Osteocyte (in vitro differentiated cells): Measurements from ENCODE around the gene IRX4. TPM values are rescaled to one million over a fixed set of nuclear protein-coding genes. Genes with fewer than 3 reads are reported as not detected.

Experiments used
- DNase-seq: peaks from one replicate; pipeline ENCODE4 v3.0.0; 2021; ENCODE audit warnings: mixed read lengths; ENCODE audit not compliant: unreplicated experiment; ENCODE audit errors: extremely low spot score
- H3K27ac Mint-ChIP-seq: one replicate; pipeline ENCODE4 v1.8.0; 2021; ENCODE audit warnings: mild to moderate bottlenecking, mixed read lengths; ENCODE audit not compliant: unreplicated experiment
- H3K27me3 Mint-ChIP-seq: one replicate; pipeline ENCODE4 v1.8.0; 2021; ENCODE audit warnings: mixed read lengths; ENCODE audit not compliant: unreplicated experiment
- H3K36me3 Mint-ChIP-seq: one replicate; pipeline ENCODE4 v1.8.0; 2021; ENCODE audit warnings: mixed read lengths; ENCODE audit not compliant: unreplicated experiment
- H3K4me1 Mint-ChIP-seq: one replicate; pipeline ENCODE4 v1.8.0; 2021; ENCODE audit warnings: mixed read lengths; ENCODE audit not compliant: unreplicated experiment
- H3K4me3 Mint-ChIP-seq: one replicate; pipeline ENCODE4 v1.8.0; 2021; ENCODE audit warnings: mild to moderate bottlenecking, moderate library complexity, mixed read lengths; ENCODE audit not compliant: unreplicated experiment
- H3K9me3 Mint-ChIP-seq: one replicate; pipeline ENCODE4 v1.8.0; 2021; ENCODE audit warnings: mixed read lengths; ENCODE audit not compliant: unreplicated experiment
- total RNA-seq: library from RNA; stranded (reverse); gene quantifications from 2 replicates; pipeline ENCODE4 v1.2.1, GENCODE V29; 2021
- TF ChIP-seq, protein P1 (sequence below): fragments of 200-600 bp; sonication (generic); IDR thresholded peaks from 2 replicates; pipeline ENCODE4 v1.5.0; 2021; ENCODE audit warnings: antibody characterized with exemption, mild to moderate bottlenecking, moderate library complexity

Gene IRX4
- total RNA-seq, 1 donor from 2014 or later = not detected

DNA sequence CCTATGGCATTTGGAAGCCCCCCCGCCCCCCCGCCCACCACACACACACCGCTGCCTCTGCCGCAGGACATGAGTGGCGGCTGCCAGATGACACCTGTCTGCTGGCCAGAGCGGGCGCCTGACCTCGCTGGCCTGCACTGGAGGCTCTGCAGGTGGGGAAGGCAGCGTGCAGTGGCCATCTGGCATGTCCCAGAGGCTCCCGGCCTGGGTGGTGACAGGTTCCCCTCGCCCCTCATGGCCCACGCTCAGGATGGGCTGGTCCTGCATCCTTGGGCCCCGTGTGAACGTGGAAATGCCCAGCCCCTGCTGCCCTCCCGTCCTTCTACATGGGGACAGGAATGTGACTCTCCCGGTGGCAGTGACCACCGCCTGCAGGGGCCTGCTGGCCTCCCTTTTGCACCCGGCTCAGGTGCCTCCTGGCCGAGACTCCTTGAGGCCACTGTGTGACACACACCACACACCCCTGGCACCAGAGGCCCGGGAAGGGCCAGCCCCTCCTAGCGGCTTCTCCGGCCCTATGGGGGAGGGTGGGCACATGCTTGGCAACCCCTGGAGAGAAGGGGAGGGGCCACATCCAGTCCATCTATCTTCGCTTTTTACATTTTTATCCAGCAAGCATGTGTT lies 30.3 kb downstream of the IRX4 start:
- no peak for DNase-seq
- H3K36me3 Mint-ChIP-seq = no peaks in the 10 kb centered on the region
- TF ChIP-seq, protein P1, sequence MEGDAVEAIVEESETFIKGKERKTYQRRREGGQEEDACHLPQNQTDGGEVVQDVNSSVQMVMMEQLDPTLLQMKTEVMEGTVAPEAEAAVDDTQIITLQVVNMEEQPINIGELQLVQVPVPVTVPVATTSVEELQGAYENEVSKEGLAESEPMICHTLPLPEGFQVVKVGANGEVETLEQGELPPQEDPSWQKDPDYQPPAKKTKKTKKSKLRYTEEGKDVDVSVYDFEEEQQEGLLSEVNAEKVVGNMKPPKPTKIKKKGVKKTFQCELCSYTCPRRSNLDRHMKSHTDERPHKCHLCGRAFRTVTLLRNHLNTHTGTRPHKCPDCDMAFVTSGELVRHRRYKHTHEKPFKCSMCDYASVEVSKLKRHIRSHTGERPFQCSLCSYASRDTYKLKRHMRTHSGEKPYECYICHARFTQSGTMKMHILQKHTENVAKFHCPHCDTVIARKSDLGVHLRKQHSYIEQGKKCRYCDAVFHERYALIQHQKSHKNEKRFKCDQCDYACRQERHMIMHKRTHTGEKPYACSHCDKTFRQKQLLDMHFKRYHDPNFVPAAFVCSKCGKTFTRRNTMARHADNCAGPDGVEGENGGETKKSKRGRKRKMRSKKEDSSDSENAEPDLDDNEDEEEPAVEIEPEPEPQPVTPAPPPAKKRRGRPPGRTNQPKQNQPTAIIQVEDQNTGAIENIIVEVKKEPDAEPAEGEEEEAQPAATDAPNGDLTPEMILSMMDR = no peak
- H3K4me3 Mint-ChIP-seq = no peak overlapping the region
- peaks cover 12% of the 10 kb centered on the region for H3K27me3 Mint-ChIP-seq
- H3K9me3 Mint-ChIP-seq = no peaks in the 10 kb centered on the region
- H3K4me1 Mint-ChIP-seq = no peaks in the 10 kb centered on the region
- no peak overlapping the region for H3K27ac Mint-ChIP-seq

DNA sequence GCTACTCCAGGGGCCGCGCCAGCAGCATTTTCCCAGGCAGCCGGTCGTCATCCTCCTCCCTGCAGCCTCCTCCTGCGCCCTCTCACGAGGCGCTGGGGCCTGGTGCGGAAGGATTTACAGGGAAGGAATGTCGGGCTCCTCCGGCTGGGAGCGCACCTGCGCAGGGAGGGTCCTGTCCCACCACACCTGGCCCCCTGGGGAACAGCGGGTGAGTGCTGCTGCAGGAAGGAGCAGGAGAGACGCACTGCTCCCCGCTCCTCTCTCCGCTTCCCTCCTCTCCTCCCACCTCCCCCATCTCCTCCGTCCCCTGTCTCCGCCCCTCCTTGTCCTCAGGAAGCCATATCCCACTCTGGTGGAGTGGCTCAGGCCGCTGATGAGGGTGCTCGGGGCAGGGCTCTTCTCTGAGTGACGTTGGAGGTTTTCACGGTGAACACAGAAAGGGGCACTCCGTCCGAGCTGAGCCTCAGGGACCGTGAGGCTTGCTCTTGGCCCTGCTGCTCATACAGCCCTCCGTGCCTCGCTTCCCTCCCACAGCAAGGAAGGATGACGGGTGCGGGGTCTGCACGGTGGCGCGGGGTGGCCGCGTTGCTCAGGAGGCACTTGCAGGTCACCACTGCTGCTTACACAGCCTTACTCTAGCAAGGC lies 31.3 kb downstream of the IRX4 start:
- no peak overlapping the region for H3K4me3 Mint-ChIP-seq
- no peaks in the 10 kb centered on the region for H3K9me3 Mint-ChIP-seq
- H3K4me1 Mint-ChIP-seq = no peaks in the 10 kb centered on the region
- peaks cover 12% of the 10 kb centered on the region for H3K27me3 Mint-ChIP-seq
- H3K27ac Mint-ChIP-seq = no peak overlapping the region
- TF ChIP-seq, protein P1 = no peak
- H3K36me3 Mint-ChIP-seq = no peaks in the 10 kb centered on the region
- no peak for DNase-seq

DNA sequence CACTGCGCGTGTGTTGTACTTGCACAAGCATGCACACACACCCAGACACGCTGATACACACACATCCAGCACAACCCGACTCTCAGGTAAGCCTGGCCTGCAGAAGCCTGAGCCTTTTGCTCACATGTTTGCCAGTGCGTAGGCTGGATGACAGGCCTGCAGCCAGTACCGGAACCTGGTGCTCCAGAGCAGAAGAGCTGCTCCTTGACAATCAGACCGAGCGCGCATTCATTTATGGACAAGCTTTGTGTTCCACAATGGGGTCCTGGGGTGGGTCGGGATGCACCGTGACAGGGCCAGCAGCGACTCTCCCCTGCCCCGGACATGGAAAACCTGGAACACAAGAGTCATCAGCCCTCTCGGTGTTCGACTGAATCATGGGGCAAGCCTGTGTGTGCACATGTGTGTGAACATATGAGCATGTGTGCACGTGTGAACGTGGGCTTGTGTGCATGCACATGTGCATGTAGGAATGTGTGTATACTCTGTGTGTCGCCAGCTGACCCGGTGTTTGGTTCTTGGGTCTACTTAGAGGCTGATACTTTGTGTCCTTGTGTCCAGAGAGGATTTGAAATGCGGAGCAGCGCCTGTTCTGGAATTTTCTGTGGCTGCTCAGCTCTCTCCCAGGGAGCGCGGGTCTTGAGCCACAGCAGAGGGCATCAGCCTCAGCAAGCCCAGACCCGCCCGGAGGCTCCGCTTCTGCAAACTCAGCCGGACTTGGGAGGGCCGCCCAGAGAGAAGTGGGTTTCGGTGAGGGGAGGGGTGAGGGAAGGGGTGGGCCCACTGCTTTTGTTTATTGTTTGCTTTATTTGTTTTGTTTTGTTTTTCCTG lies 32.2 kb downstream of the IRX4 start:
- Mint-ChIP-seq H3K27me3 (peaks cover 12% of the 10 kb centered on the region), H3K4me3 (no peak overlapping the region), H3K4me1 (no peaks in the 10 kb centered on the region), H3K9me3 (no peaks in the 10 kb centered on the region), H3K27ac (no peak overlapping the region), H3K36me3 (no peaks in the 10 kb centered on the region)
- no peak for DNase-seq
- TF ChIP-seq, protein P1 = no peak

DNA sequence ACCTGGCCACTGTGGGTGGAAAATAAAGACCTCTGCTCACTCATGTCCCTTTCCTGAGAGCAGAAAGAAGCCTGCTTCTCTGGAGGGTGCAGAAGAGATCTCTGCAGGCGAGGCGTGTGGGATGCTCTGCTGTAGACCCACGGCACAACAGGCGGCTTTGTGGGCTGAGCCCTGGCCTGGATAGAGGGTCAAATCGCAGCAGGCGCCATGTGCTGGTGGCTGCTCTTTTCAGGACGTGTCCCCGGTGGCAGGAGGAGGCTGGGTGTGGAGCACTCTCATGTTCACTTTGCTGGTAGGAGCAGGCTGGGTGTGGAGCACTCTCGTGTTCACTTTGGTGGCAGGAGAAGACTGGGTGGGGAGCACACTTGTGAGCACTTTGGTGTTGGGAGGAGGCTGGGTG lies 35.1 kb downstream of the IRX4 start:
- no peak overlapping the region for H3K27ac Mint-ChIP-seq
- TF ChIP-seq, protein P1 = no peak
- no peaks in the 10 kb centered on the region for H3K36me3 Mint-ChIP-seq
- H3K4me3 Mint-ChIP-seq = no peak overlapping the region
- no peaks in the 10 kb centered on the region for H3K9me3 Mint-ChIP-seq
- H3K27me3 Mint-ChIP-seq = peaks cover 5% of the 10 kb centered on the region
- no peak for DNase-seq
- H3K4me1 Mint-ChIP-seq = no peaks in the 10 kb centered on the region

DNA sequence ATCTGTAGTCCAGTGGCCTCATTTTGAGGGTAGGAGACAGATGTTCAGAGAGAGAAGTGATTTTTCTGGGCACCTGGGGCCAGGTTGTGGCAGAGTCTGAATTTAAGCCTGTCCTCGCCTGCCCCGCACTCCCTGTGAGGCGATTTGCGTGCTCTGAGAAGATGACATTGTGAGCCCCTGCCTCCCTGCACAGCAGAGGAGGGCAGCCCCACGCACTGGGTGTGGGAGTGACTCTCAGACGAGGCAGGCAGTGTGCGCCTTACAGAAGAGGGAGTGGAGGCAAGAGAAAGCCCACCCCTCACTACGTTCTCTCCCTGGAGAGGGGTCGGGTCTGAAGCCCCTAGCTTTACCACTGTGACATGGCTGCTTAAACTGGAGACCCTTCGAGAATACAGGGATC lies 35.7 kb downstream of the IRX4 start:
- TF ChIP-seq, protein P1 = no peak
- no peak for DNase-seq
- no peaks in the 10 kb centered on the region for H3K36me3 Mint-ChIP-seq
- H3K27me3 Mint-ChIP-seq = peaks cover 8% of the 10 kb centered on the region
- H3K4me1 Mint-ChIP-seq = no peaks in the 10 kb centered on the region
- H3K4me3 Mint-ChIP-seq = no peak overlapping the region
- H3K9me3 Mint-ChIP-seq = no peaks in the 10 kb centered on the region
- no peak overlapping the region for H3K27ac Mint-ChIP-seq
